ENCODE measurements around the gene MMS19. TPM values are rescaled to one million over a fixed set of nuclear protein-coding genes. Genes with fewer than 3 reads are reported as not detected.
A peak's percentile ranks its signal among the peaks of the same experiment; 100 is the strongest.
"Not testable (repeated sequence)": the region's sequence is repeated elsewhere in the genome, so short reads cannot be mapped to it uniquely, and the experiment has no call there.

The MMS19 gene
- total RNA-seq, 1 donor from 2014 or later = 67.9 TPM

DNA sequence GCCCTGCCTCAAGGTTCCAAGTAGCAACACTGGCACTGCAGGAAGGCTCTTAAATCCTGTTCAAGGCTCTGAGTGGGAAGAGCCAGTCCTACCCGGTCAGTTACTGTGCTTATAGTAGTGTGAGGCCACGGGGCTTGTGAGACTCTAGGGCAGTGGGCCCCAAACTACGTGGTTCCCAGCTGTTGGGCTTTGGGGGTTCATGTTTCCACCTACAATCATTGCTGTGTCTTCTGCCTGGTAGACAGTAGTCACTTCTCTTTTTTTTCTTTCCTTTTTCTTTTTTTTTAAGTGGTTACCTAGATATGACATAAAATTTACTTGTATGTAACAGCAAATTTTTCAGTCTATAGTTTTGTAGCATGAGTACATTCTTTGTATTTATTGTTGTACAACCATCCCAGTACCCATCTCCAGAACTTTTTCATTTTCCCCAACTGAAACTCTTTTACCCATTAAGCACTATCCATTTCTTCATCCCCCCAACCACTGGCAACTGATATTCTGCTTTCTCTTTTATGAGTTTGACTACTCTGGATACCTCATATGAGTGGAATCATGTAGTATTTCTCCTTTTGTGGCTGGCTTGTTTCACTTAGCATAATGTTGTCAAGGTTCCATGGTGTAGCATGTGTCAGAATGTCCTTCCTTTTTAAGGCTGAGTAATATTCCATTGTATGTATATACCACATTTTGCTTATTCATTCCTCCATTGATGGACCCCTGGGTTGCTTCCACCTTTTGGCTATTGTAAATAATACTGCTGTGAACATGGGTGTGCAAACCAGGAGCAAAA, 8.2 kb upstream of the MMS19 start:
- DNase-seq (ENCODE audit: low read depth) = no peak

- DNase-seq (ENCODE audit: low read depth) = no peak
Observed at GRCh38 chr10:97505152-97505551, 6.9 kb upstream of the MMS19 start.

DNA sequence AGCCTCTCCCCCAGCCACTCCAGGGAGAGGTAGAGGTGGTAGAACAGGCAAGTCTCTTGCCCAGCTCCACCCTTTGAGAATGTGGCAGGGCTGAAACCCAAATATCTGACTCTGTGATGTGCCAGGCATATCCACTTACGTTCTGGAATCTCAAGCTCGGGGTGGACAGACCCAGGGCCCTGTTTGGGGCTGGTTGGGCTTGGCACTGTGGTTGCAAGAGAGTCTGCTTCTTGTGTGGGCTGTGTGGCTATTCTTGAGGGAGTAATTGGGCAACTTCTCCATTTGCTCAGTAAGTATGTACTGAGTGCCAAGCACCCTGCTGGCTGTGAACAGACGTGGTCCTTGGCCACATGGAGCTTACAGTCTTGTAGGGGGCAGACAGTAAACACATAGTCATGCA, 5.2 kb upstream of the MMS19 start:
- DNase-seq (ENCODE audit: low read depth) = no peak

DNA sequence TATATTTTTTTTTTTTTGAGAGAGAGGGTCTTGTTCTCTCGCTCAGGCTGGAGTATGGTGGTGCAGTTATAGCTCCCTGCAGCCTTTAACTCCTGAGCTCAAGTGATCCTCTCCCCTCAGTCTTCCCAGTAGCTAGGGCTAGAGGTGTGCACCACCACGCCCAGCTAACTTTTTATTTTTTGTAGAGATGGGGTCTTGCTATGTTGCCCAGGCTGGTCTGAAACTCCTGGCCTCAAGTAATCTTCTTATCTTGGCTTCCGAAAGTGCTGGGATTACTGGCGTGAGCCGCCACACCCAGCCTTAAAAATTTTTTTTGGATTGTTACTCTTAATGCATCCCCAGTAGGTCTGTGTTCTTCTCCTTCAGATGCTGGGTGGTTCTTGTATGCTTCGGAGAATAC, 4.7 kb upstream of the MMS19 start:
- no peak for DNase-seq (ENCODE audit: low read depth)

- DNase-seq (ENCODE audit: low read depth) = no peak
Observed at GRCh38 chr10:97500297-97500575, 2.0 kb upstream of the MMS19 start.

DNA sequence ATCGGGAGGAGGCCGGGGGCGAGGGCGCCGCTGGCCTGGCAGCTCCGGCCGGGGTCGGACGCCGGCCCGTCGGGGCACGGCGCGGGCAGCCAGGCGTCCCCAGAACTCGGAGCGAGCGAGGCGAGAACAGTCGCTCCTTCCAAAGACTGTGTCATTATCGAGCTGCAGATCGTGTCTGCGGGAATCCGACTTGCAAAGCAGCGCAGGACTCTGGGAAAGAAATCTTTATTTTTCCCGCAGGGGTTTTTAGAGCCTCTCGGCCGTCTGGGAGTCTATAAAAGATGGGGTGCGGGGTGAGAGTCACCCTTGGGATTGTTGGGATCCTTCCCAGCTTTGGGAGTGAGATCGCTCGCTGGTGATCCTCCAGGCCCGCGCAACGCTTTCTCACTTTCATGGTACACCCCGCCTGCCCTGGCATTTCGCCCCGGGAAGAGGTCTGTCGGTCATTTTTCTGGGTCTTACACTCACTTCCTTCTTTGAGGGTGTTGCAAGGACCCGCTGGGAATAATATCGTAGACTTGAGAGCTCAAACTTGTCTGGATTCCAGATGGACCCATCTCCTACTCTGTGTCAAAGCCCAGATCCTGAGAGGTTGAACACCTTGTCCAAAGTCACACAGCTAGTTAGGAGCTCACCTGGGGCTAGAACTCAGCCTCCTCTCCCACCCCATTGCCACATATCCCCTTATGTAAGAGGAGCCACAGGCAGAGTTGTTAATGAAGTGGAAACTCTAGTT, 1.5 kb upstream of the MMS19 start:
- no peak for DNase-seq (ENCODE audit: low read depth)

DNA sequence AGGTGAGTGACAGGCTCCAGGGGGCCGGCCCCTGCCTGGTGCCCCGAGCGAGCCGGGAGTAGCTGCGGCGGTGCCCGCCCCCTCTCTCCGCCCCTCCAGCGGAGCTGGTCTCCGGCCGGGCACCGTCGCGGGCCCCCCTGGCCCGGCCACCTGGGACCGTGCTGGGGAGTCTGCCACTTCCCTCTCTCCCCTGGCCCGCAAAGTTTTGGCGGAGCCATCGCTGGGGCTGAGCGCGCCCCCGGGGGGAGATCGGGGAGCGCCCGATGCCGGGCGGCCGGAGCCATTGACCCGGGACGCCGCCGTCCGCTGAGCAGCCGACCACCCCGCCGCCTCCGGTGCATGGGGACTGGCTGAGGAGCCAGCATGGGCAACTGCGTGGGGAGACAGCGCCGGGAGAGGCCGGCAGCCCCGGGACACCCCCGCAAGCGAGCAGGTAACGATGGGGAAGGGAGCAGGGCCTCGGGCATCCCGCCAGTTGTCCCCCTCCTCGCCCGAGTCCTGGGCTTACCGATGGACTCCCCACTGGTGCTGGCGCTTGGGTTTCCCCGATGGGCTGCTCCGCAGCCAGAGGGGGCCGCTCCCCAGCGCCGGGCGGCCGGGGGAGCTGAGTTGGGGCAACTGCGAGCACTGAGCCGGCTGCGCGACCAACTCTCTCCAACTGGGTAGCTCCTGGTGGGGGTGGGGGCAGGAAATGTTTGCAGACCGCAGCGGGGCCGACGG, 779 bp upstream of the MMS19 start, which contains the start of gene UBTD1:
Gene UBTD1 (plus strand): TSS at position 84 of the 720 bp plus-strand sequence. CDS start 280 bp downstream, at position 364.
- no peak for DNase-seq (ENCODE audit: low read depth)

- DNase-seq (ENCODE audit: low read depth) = no peak
Observed at GRCh38 chr10:97497572-97498075, 598 bp downstream of the MMS19 start.

DNA sequence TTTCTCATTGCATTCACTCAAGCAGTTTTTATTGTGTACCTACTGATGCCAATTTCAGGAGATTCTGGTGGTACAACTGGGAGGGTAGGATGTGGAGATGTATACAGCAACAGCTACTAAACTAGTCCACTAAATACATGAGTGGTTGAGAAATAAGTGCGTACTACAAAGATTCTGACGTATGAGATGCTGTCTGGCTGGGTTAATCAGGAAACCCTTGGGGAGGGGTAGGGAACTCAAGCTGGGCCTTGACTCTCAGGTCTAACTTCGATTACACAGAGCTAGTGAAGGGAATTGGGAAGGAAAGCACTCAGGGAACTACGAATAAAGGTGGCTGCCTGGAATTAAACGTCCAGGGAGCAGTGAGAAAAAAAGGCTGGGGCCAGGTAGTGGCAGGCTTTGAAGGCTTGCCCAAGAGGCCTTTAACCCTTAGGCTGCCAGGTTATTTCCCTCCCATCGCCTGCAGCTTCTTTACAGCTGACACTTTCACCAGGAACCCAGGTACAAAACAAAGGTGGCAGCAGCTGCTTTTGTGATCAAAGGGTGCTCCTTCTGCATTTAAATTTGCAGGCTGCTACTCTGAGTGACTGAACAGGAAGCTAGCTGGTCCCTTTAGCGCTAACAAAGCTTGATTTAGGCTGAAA, 3.2 kb downstream of the MMS19 start:
- DNase-seq (ENCODE audit: low read depth) = no peak

DNA sequence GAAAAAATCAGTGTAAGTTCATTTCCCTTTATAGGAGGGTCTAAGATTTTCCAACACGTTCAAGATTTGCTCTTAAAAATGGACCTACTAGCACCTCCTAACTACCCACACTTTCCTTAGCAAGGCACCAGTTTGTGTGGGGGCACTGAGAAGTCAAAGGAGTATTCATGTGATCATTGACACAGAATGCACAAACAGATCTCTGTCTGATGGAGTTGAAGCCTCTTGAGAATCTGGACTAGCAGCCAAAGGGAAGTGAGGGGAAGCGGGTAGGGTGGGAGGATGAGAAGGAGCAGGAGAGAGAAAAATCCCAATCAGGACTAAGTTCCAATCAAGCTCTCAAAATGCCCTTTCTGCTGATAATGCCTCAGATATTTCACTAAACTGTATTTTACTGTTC, 4.1 kb downstream of the MMS19 start:
- no peak for DNase-seq (ENCODE audit: low read depth)

DNA sequence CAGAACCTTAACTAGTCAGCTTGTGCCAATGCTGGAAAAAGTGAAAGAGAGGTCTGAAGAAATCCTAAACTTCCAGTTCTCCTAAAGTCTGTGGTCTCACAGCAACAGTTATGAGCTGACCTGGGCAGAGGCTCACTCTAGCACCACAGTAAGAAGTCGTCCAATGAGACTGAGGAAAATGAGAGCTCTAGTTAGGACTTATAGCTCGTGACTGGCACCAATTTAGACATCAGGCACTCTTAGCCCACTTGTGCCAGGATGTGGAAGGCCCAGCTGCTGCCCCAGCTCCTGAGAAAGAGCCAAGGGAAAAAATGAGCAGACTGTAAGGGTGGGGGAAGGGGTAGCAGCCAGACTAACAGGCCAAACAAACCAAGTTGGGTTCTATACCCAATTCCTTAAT, 7.6 kb downstream of the MMS19 start:
- no peak for DNase-seq (ENCODE audit: low read depth)

GRCh38 chr10:97485647-97486281, 12.5 kb downstream of the MMS19 start:
- no peak for DNase-seq (ENCODE audit: low read depth)

GRCh38 chr10:97483921-97484320, 14.3 kb downstream of the MMS19 start:
- no peak for DNase-seq (ENCODE audit: low read depth)

- DNase-seq (ENCODE audit: low read depth) = no peak
Observed at GRCh38 chr10:97483506-97483905, 14.7 kb downstream of the MMS19 start.

DNA sequence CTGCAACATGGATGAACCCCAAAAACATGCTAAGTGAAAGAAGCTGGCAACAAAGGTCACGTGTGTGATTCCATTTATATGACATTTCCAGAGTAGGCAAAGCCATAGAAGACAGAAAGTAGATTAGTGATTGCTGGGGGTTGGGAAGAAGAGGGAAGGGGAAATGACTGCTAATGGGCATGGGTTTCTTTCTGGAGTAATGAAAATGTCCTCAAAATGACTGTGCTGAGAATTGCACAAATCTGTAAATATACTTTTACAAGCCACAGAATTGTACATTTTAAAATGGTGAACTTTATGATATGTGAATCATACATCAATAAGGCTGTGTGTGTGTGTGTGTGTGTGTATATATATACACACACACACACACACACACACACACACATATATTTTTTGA, 15.8 kb downstream of the MMS19 start:
- DNase-seq (ENCODE audit: low read depth) = no peak

GRCh38 chr10:97481071-97481470, 17.2 kb downstream of the MMS19 start:
- peak; percentile 68 for DNase-seq (ENCODE audit: low read depth)

DNA sequence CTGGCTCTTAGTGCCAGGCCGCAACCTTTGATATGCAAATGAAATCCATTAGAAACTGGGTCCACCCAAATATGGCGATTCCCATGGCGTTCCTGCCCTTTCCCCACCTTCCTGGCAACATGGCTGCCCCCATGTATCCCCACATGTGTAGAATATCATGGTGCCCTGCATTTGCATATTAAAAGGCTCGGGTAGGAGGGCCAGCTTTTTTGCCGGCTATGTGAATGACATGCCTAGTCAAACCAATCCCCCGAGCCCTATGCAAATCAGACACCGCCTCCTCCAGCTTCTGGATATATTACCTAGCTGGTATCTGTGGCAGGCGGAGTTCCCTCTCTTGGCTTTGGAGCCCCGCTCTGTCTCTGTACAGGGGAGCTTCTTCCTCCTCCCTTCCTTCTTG, 18.3 kb downstream of the MMS19 start:
- DNase-seq (ENCODE audit: low read depth) = no peak

- DNase-seq (ENCODE audit: low read depth) = not testable (repeated sequence)
Observed at GRCh38 chr10:97479410-97479809, 18.8 kb downstream of the MMS19 start.

DNA sequence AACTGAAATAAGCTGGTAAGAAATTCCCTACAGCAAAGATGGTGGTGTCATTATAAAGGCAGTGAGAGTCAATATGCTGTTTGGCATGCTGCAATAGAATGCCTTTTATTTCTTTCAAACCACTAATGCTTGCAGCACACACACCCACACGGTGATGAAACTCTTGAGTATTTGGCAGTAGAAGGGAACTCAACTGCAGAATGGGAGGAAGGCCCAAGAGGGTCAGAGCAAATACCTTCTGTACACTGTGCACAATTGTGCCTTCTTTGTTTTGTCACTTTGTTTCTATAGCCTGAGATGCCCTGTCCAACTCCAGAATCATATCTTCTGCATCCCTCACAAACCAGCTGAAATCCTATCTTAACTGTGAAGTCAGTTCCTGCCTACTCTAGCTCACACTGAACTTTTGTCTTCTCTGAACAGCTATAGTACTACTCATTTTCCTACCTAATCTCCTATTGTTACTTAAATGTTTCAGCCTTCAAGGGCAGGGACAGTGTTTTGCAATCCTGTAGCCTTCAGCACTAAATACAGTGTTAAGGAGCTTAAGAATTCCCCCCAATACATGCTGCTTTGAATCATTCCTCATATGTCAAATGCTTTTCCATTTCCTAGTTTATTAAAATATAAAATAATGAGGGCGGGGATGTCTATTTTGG, 22.2 kb downstream of the MMS19 start:
- DNase-seq (ENCODE audit: low read depth) = peak; percentile 73

DNA sequence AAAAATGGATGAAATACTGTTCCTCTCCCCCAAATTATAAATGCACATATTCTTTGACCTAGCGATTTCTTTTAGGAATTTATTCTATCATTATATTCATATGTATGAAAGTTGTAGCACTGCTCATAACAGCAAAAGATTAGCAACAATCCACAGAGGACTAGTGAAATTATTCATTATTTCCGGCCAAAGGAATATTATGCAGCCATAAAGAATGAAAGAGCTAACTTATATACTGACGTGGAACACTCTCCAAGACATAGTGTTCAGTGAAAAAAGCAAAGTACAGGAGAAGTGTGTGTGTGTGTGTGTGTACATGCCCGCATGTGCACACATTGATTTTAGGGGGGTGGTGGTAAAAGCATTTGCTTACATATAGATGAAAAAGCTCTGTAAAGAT, 23.3 kb downstream of the MMS19 start:
- no peak for DNase-seq (ENCODE audit: low read depth)

- DNase-seq (ENCODE audit: low read depth) = not testable (repeated sequence)
Observed at GRCh38 chr10:97468781-97469180, 29.4 kb downstream of the MMS19 start.

Data from renal cortical epithelial cell (primary cell).